HEK293 (cell line): ENCODE measurements around the gene SPIB.

ENCODE experiments used
- CTCF ChIA-PET: fragments of 350-600 bp; formaldehyde crosslinking; extraction: SDS; loops from one replicate; lab custom pipeline; 2021; ENCODE audit warnings: antibody characterized with exemption; lab: Yijun Ruan, JAX
- POLR2A ChIA-PET: fragments of 300-600 bp; formaldehyde crosslinking; extraction: SDS; loops from one replicate; lab custom pipeline; 2020; ENCODE audit warnings: antibody characterized with exemption, inconsistent platforms; lab: Yijun Ruan, JAX
- H3K27ac ChIP-seq: fragments of 200-500 bp; sonication (Bioruptor generic); 2 replicates; pipeline ENCODE4 v1.5.1; 2014; ENCODE audit warnings: low read depth, low read length, control low read depth, inconsistent platforms; ENCODE audit errors: extremely low read depth
- H3K36me3 ChIP-seq, 2 experiments: fragments of 200-500 bp in 1 of 2; sonication (Bioruptor generic) in 1 of 2; 1 replicate in 1 of 2; 2 replicates in 1 of 2; pipeline ENCODE4 v1.5.1; 2014 to 2017; ENCODE audit warnings: inconsistent platforms in 2 of 2, low read length in 2 of 2; ENCODE audit not compliant: control insufficient read depth in 2 of 2, insufficient read depth in 1 of 2
- H3K4me1 ChIP-seq: fragments of 200-500 bp; sonication (Bioruptor generic); 2 replicates; pipeline ENCODE4 v1.5.1; 2014; ENCODE audit warnings: mild to moderate bottlenecking, low read length, inconsistent platforms; ENCODE audit not compliant: control insufficient read depth, insufficient read depth
- H3K4me3 ChIP-seq: 2 replicates; pipeline ENCODE4 v1.5.1; 2011; ENCODE audit warnings: low read depth, mild to moderate bottlenecking, control low read depth, low read length, moderate library complexity
- H3K9me3 ChIP-seq: fragments of 200-500 bp; sonication (Bioruptor generic); 2 replicates; pipeline ENCODE4 v1.5.1; 2014; ENCODE audit warnings: low read depth, low read length, inconsistent platforms; ENCODE audit not compliant: control insufficient read depth, insufficient read depth
- BCL11B ChIP-seq: fragments of 450-650 bp; formaldehyde crosslinking; IDR thresholded peaks from 2 replicates; pipeline ENCODE4 v1.5.1; 2016; ENCODE audit warnings: low read depth, missing biosample characterization, missing genetic modification characterization
- EGR2 ChIP-seq: fragments of 450-650 bp; formaldehyde crosslinking; IDR thresholded peaks from 2 replicates; pipeline ENCODE4 v1.5.1; 2016; ENCODE audit warnings: low read depth, missing biosample characterization, missing genetic modification characterization
- GLIS1 ChIP-seq: fragments of 450-650 bp; formaldehyde crosslinking; IDR thresholded peaks from 2 replicates; pipeline ENCODE4 v1.5.1; 2016; ENCODE audit warnings: missing biosample characterization, missing genetic modification characterization
- GLIS2 ChIP-seq: fragments of 450-650 bp; formaldehyde crosslinking; IDR thresholded peaks from 2 replicates; pipeline ENCODE4 v1.5.1; 2016; ENCODE audit warnings: missing biosample characterization, missing genetic modification characterization
- IKZF3 ChIP-seq: fragments of 450-650 bp; IDR thresholded peaks from 2 replicates; pipeline ENCODE4 v1.5.0; 2018; ENCODE audit warnings: missing biosample characterization, mild to moderate bottlenecking, missing genetic modification characterization, moderate library complexity
- KLF16 ChIP-seq: fragments of 450-650 bp; formaldehyde crosslinking; IDR thresholded peaks from 2 replicates; pipeline ENCODE4 v1.5.1; 2017; ENCODE audit warnings: missing biosample characterization, missing genetic modification characterization
- SETDB1 ChIP-seq: IDR thresholded peaks from one replicate; pipeline ENCODE4 v1.6.1; 2017; ENCODE audit warnings: mild to moderate bottlenecking, low read length, moderate library complexity, mixed read lengths; ENCODE audit not compliant: insufficient read length
- ZBTB48 ChIP-seq: fragments of 450-650 bp; formaldehyde crosslinking; IDR thresholded peaks from 2 replicates; pipeline ENCODE4 v1.5.1; 2016; ENCODE audit warnings: missing biosample characterization, missing genetic modification characterization
- ZBTB6 ChIP-seq: fragments of 450-650 bp; formaldehyde crosslinking; IDR thresholded peaks from 2 replicates; pipeline ENCODE4 v1.5.1; 2017; ENCODE audit warnings: missing biosample characterization, missing genetic modification characterization
- ZIC2 ChIP-seq: fragments of 450-650 bp; formaldehyde crosslinking; IDR thresholded peaks from 2 replicates; pipeline ENCODE4 v1.5.1; 2016; ENCODE audit warnings: missing biosample characterization, missing genetic modification characterization
- ZNF19 ChIP-seq: fragments of 450-650 bp; formaldehyde crosslinking; IDR thresholded peaks from 2 replicates; pipeline ENCODE4; 2016; ENCODE audit warnings: missing biosample characterization, missing genetic modification characterization, low read depth
- ZNF223 ChIP-seq: fragments of 450-650 bp; formaldehyde crosslinking; IDR thresholded peaks from 2 replicates; pipeline ENCODE4 v1.5.1; 2016; ENCODE audit warnings: missing biosample characterization, missing genetic modification characterization
- ZNF341 ChIP-seq: fragments of 450-650 bp; formaldehyde crosslinking; IDR thresholded peaks from 2 replicates; pipeline ENCODE4; 2016; ENCODE audit warnings: low read depth, missing biosample characterization, missing genetic modification characterization
- ZNF391 ChIP-seq: fragments of 450-650 bp; formaldehyde crosslinking; IDR thresholded peaks from 2 replicates; pipeline ENCODE4 v1.5.1; 2016; ENCODE audit warnings: low read depth, missing biosample characterization, missing genetic modification characterization, borderline replicate concordance
- ZNF433 ChIP-seq: fragments of 450-650 bp; formaldehyde crosslinking; IDR thresholded peaks from 2 replicates; pipeline ENCODE4 v1.5.1; 2016; ENCODE audit warnings: missing biosample characterization, missing genetic modification characterization, low read depth
- ZNF449 ChIP-seq: fragments of 450-650 bp; formaldehyde crosslinking; IDR thresholded peaks from 2 replicates; pipeline ENCODE4 v1.5.1; 2017; ENCODE audit warnings: missing biosample characterization, mild to moderate bottlenecking, missing genetic modification characterization, moderate library complexity
- ZNF626 ChIP-seq: fragments of 450-650 bp; sonication (Bioruptor Pico); formaldehyde crosslinking; IDR thresholded peaks from 2 replicates; pipeline ENCODE4 v1.5.1; 2018; ENCODE audit warnings: missing biosample characterization, missing genetic modification characterization, inconsistent platforms
- ZNF785 ChIP-seq: fragments of 450-650 bp; formaldehyde crosslinking; IDR thresholded peaks from 2 replicates; pipeline ENCODE4 v1.5.1; 2016; ENCODE audit warnings: missing biosample characterization, missing genetic modification characterization
- TF ChIP-seq, protein P1 (sequence below): fragments of 450-650 bp; formaldehyde crosslinking; IDR thresholded peaks from 2 replicates; pipeline ENCODE4 v1.5.1; 2016; ENCODE audit warnings: missing biosample characterization, missing genetic modification characterization
- TF ChIP-seq, protein P2 (sequence below): fragments of 450-650 bp; formaldehyde crosslinking; IDR thresholded peaks from 2 replicates; pipeline ENCODE4 v1.5.1; 2016; ENCODE audit warnings: missing biosample characterization, missing genetic modification characterization
- TF ChIP-seq, protein P3 (sequence below): fragments of 450-650 bp; formaldehyde crosslinking; IDR thresholded peaks from 2 replicates; pipeline ENCODE4 v1.5.1; 2016; ENCODE audit warnings: missing biosample characterization, missing genetic modification characterization, borderline replicate concordance

SPIB gene

DNA sequence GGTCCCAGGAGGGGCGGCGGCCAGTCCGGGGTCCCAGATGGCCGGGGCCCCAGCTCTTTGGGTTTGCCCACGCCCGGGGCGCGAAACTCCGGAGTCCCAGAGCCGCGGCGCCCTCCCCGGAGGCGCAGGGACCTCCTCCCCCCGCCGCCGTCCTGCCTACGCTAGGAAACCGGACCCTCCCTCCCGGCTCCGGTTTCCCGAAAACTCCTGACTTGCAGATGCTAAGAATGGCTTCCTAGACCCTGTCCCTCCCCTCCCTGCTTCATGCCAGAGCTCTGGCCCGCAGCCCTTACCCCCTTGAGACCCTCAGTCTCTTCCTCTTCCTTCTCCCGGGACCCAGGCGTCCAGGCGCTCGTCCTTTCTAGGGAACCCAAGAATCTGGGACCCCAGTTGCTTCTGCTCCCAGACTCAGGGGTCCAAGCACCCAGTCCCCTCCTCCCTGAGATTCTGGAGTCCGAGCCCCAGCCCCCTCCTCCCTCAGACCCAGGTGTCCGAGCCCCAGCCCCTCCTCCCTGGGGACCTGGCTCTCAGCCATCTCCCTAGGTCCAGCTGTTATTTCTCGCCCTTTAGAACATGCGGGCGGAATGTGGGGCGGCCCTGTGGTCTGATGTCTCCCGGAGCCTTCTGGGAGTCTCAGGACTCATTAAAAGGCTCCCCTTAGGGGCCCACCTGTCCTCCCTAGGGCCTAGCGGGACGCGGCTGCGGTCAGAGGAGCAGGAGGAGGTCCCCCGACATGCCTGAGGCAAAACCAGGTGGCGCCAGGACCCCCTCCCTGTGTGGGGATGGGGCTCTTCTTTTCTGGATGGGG is 13.7 kb downstream of the SPIB start, which contains the start of gene MYBPC2 (continued):
- TF ChIP-seq IKZF3 (tag by site-specific recombination) (0 out of 2 replicates have a peak, but pooled peaks have one; percentile 20), BCL11B (tag by site-specific recombination) (no peak), GLIS1 (tag by site-specific recombination) (peak; percentile 83), GLIS2 (tag by site-specific recombination) (peak; percentile 50; the same call in 1 of the 2 replicates), ZNF341 (tag by site-specific recombination) (peak; percentile 52; the same call in 1 of the 2 replicates), ZNF626 (tag by site-specific recombination) (no peak), ZNF433 (tag by site-specific recombination) (no peak), ZBTB48 (tag by site-specific recombination) (no peak), ZNF391 (no peak), ZIC2 (tag by site-specific recombination) (peak; percentile 61; the same call in 1 of the 2 replicates), KLF16 (tag by site-specific recombination) (peak; percentile 49; the same call in 1 of the 2 replicates), EGR2 (peak; percentile 68)
- TF ChIP-seq, protein P1, sequence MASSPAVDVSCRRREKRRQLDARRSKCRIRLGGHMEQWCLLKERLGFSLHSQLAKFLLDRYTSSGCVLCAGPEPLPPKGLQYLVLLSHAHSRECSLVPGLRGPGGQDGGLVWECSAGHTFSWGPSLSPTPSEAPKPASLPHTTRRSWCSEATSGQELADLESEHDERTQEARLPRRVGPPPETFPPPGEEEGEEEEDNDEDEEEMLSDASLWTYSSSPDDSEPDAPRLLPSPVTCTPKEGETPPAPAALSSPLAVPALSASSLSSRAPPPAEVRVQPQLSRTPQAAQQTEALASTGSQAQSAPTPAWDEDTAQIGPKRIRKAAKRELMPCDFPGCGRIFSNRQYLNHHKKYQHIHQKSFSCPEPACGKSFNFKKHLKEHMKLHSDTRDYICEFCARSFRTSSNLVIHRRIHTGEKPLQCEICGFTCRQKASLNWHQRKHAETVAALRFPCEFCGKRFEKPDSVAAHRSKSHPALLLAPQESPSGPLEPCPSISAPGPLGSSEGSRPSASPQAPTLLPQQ (tag by site-specific recombination): peak; percentile 73; the same call in 1 of the 2 replicates

- POLR2A ChIA-PET: no interaction called here
- Histone ChIP-seq H3K27ac (no peak overlapping the region), H3K36me3 (no peaks in the 10 kb centered on the region), H3K4me1 (peaks cover 11% of the 10 kb centered on the region), H3K9me3 (no peaks in the 10 kb centered on the region), H3K4me3 (no peak overlapping the region)
- CTCF ChIA-PET: interaction anchor here (0.6 kb wide), 2 partner anchors 12 to 174 kb away, joined by 4 to 5 read pairs; no protein-coding TSS in a partner anchor
- TF ChIP-seq ZNF223 (tag by site-specific recombination): peak; percentile 54; the same call in 1 of the 2 replicates
- TF ChIP-seq, protein P2, sequence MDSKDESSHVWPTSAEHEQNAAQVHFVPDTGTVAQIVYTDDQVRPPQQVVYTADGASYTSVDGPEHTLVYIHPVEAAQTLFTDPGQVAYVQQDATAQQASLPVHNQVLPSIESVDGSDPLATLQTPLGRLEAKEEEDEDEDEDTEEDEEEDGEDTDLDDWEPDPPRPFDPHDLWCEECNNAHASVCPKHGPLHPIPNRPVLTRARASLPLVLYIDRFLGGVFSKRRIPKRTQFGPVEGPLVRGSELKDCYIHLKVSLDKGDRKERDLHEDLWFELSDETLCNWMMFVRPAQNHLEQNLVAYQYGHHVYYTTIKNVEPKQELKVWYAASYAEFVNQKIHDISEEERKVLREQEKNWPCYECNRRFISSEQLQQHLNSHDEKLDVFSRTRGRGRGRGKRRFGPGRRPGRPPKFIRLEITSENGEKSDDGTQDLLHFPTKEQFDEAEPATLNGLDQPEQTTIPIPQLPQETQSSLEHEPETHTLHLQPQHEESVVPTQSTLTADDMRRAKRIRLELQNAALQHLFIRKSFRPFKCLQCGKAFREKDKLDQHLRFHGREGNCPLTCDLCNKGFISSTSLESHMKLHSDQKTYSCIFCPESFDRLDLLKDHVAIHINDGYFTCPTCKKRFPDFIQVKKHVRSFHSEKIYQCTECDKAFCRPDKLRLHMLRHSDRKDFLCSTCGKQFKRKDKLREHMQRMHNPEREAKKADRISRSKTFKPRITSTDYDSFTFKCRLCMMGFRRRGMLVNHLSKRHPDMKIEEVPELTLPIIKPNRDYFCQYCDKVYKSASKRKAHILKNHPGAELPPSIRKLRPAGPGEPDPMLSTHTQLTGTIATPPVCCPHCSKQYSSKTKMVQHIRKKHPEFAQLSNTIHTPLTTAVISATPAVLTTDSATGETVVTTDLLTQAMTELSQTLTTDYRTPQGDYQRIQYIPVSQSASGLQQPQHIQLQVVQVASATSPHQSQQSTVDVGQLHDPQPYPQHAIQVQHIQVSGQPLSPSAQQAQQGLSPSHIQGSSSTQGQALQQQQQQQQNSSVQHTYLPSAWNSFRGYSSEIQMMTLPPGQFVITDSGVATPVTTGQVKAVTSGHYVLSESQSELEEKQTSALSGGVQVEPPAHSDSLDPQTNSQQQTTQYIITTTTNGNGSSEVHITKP (tag by site-specific recombination): peak; percentile 92
- TF ChIP-seq SETDB1: no peak
- TF ChIP-seq ZBTB6 (tag by site-specific recombination): no peak
- 0 out of 2 replicates have a peak, but pooled peaks have one; percentile 27 for TF ChIP-seq ZNF391
- TF ChIP-seq ZNF785 (tag by site-specific recombination): no peak
- no peak for TF ChIP-seq KLF16 (tag by site-specific recombination)
- TF ChIP-seq, protein P3, sequence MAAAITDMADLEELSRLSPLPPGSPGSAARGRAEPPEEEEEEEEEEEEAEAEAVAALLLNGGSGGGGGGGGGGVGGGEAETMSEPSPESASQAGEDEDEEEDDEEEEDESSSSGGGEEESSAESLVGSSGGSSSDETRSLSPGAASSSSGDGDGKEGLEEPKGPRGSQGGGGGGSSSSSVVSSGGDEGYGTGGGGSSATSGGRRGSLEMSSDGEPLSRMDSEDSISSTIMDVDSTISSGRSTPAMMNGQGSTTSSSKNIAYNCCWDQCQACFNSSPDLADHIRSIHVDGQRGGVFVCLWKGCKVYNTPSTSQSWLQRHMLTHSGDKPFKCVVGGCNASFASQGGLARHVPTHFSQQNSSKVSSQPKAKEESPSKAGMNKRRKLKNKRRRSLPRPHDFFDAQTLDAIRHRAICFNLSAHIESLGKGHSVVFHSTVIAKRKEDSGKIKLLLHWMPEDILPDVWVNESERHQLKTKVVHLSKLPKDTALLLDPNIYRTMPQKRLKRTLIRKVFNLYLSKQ: no peak
- TF ChIP-seq ZNF19: no peak
- peak; percentile 44; the same call in 1 of the 2 replicates for TF ChIP-seq ZNF449
Observed at GRCh38 chr19:50433201-50434180, 14.8 kb downstream of the SPIB start.
